Activated T-cell treated with anti-CD3 and anti-CD28 coated beads, Interleukin-2, amount 50 U/mL, for 4 hours (primary cell): ENCODE data around the gene MGARP. TPM values are rescaled to one million over a fixed set of nuclear protein-coding genes. Genes with fewer than 3 reads are reported as not detected.

Experiments used
- total RNA-seq, 3 donors: library from RNA; stranded (reverse); gene quantifications; one replicate each; pipeline ENCODE4 v1.2.1, GENCODE V29; 2021

Gene MGARP
- total RNA-seq, 3 donors from 2014 or later = 0.23 TPM; not detected in 2

Other genes with a start within 250 kb of the MGARP start
- gene ELF2, start 103.0 kb downstream of the MGARP start, total RNA-seq = 10 to 100 TPM; 18.6 to 20.6 (median 18.6) TPM
- 100 to 1,000 TPM; 137 to 149 (median 144) TPM for gene NAA15, start 21.3 kb upstream of the MGARP start, total RNA-seq
- gene NDUFC1, start 22.3 kb upstream of the MGARP start, total RNA-seq = 10 to 100 TPM; 46.4 to 51.9 (median 51.6) TPM
- 1 to 10 TPM; 5.1 to 5.6 (median 5.5) TPM for gene RAB33B, start 173.9 kb upstream of the MGARP start, total RNA-seq